GM18951 (cell line): ENCODE data around the gene IRX4.
"Not testable (repeated sequence)": the region's sequence is repeated elsewhere in the genome, so short reads cannot be mapped to it uniquely, and the experiment has no call there.

ENCODE experiments used
- POLR2A ChIP-seq: IDR thresholded peaks from 4 replicates; pipeline ENCODE4 v1.6.1; 2011; ENCODE audit warnings: mild to moderate bottlenecking; ENCODE audit not compliant: insufficient read length, insufficient read depth; ENCODE audit errors: extremely low read depth
- in situ Hi-C: fragments of 300-500 bp; cut with MboI; formaldehyde crosslinking; loops from one replicate; pipeline ENCODE4 v1.12.0; 2022; ENCODE audit warnings: low sequenced_read_pairs, mixed read lengths, inconsistent platforms; ENCODE audit not compliant: unreplicated experiment

Gene IRX4

DNA sequence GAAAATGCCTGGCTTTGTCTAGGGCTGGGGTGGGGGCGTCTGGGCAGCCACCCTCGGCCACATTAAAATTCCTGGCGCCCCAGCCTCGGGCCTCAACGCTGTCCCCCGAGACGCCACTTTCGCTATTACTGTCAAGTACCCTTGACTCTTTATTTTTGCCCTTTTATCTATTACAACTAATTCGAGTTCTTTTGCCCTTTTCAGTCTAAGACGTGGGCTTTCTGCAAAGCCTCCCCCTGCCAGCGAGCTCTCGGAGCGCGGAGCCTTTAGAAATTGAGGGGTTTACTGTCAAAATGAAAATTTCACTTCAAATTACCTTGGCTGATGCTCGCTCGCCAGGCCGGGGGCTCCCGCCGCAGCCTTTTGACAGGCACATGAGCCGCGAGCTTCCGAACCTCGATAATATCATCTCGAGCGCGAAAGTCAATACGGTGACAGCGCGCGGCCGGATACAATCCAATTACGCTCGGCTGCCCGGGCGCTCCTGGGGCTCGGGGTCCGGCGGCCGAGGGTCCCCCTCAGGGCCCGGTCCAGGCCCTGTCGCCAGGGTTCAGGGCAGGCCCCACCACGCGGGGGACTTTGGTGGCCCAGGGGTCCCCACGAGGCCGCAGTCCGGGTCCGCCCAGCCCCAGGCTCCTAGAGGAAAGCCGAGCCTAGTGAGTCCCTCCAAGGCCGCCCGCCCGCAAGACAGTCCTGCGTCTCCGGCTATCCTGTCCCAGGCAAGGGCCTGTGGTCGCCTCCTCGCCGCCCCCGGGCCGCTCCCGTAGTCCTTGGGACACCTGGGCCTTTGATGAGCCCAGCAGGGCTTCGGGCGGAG, 6.7 kb downstream of the IRX4 start:
- TF ChIP-seq POLR2A, result no peak
- in situ Hi-C loops, result no loop called here

DNA sequence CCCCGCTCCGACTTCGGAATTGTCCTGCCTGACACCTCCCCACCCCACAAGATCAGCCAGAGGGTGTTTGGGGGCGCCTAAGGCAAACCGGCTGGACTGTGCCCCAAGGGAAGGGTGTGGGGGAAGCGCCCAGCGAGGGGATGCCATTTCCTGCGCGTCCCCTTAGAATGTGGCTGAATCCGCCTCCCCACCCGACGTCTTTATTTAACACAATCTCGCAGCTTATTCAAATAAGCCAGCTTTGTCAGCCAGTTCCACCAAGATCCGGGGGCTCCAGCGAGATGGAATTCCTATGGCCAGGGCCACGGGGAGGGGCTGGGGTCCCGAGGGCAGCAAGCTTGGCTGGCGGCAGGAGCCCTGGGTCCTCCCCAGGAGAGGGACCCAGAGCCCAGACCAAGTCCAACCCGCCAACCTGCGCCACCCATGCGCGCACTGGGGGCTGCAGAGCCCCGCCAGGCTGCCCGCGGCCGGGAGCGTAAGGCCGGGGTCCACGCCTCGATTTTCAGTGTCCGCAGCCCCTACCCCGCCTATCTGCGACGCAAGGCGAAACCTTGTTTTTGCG, 7.4 kb downstream of the IRX4 start:
- in situ Hi-C loops, result no loop called here
- no peak for TF ChIP-seq POLR2A

DNA sequence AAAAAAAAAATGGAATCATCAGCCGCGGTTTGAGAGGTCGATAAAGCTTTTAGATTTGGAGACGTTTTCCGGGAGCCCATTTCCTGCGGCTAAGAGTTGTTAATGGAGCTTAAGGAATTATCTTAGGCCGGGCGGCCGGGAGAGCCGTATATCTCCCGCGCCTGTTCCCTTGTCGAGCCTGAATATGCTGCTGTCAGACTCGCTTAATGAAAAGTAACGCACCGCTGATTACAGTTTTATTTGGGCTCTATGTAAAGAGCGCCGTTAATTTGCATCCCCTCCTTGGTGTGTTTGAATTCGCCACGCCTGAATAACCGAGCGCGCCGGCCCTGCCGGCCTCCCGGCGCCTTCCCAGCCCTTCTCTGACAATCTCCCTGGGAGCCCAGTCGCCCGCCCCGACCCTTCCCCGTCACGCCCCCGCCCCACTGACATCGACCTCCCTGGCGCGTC, 7.9 kb downstream of the IRX4 start:
- in situ Hi-C loops, result no loop called here
- no peak for TF ChIP-seq POLR2A

DNA sequence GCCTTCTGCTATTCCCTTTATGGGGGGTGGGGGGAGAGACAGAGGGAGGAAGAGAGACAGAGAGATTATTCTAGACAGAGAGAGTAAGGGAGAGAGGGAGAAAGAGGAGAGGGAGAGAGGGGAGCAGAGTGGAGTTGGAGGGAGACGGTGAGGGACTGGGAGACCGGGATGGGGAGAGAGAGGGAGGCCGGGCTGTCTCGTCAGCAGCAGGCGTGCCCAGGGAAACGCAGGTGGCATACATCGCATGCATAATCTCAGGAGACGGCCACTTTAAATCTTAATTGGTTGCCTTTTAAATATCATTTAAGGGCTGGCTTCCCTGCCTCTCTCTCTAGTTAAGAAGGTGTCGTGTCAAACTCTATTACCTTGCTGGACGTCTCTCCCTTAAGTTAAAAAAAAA, 8.4 kb downstream of the IRX4 start:
- in situ Hi-C loops, result no loop called here
- TF ChIP-seq POLR2A, result no peak

DNA sequence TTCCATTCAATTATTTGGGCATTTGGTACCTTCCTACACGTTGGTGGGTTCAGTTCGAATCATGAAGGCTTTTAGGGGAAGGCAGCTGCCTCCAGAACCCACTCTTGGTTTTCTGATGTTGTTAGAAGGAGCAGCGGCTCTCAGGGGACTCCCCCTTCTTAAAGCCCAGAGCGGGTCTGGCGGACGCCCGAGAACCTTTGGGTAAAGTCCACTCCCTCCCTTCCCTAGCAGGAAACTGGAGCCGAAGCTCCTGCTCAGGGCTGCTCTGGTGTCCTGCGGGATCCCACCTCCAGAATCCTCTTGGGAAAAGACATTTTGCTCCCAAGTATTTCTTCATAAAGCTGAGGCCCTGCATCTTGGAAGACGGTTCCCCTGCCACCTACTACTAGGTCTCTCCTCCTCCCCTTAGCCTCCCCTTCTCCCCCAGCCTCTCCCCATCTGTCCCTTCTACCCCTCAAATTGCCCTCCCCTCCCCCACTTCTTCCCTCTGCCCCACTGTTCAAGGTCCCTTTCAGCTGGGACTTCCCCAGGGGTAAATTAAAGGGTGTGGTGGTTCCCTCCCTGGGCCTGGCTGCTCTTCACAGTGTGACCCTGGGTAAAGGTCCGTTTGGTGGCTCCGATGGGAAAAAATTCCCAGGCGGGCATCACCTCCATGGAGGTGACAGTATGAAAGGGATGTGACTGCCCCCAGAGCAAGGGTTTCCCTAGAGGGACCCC, 9.3 kb downstream of the IRX4 start:
- in situ Hi-C loops, result no loop called here
- no peak for TF ChIP-seq POLR2A

DNA sequence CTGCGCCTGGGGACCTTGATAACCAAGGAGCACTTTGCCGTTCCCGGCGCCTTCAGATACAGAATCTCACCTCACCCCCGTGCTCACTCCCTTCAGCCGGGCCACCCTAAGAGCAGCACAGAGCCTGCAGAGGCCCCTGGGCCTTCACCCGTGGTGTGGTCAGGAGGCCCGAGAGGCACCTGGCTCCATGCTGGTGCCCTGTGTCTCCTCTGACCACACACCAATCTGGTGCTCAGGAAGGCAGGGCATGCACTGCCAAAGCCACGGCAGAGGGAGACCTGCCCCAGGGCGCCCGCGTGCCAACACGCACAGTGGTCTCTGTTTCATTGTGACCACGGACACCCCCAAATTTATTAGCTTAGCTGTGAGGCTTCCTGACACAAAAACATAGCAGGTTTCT, 11.3 kb downstream of the IRX4 start:
- no peak for TF ChIP-seq POLR2A
- in situ Hi-C loops, result no loop called here

DNA sequence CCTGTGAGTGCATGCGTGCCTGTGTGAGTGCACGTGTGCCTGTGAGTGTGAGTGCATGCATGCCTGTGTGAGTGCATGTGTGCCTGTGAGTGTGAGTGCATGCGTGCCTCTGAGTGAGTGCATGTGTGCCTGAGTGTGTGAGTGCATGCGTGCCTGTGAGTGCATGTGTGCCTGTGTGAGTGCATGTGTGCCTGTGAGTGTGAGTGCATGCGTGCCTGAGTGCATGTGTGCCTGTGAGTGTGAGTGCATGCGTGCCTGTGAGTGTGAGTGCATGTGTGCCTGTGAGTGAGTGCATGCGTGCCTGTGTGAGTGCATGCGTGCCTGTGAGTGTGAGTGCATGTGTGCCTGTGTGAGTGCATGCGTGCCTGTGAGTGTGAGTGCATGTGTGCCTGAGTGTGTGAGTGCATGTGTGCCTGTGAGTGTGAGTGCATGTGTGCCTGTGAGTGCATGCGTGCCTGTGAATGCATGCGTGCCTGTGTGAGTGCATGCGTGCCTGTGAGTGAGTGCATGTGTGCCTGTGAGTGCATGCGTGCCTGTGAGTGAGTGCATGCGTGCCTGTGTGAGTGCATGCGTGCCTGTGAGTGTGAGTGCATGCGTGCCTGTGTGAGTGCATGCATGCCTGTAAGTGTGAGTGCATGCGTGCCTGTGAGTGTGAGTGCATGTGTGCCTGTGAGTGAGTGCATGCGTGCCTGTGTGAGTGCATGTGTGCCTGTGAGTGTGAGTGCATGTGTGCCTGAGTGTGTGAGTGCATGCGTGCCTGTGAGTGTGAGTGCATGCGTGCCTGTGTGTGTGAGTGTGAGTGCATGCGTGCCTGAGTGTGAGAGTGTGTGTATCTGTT, 12.1 kb downstream of the IRX4 start:
- in situ Hi-C loops, result not testable (repeated sequence)

DNA sequence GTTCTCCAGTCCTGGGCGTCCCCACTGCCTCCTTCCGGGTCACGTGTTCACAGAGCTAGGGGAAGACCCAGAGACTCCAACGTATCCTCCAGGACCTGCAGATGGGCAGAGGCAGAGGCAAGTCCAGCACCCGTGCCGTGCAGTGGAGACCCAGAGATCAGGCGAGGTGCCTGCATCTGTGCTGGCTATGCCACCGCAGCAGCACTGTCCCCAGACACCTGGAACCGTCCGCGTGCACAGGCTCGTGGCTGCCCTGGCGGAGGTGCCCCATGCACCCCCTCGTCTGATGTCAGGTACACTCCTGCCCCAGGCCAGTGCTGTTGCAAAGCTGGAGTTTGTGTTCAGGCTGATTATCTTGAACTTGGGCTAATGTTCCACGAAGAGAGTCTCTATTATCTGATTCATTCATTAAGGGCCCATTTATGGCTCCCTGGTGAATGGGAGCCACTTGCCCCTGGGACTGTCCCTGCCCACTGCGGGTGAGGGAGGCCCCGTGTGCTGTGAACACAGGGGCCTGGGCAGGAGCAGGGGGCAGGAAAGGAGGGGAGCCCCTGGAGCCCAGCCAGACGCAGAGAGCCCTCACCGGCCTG, 13.7 kb downstream of the IRX4 start:
- TF ChIP-seq POLR2A, result no peak
- in situ Hi-C loops, result no loop called here

DNA sequence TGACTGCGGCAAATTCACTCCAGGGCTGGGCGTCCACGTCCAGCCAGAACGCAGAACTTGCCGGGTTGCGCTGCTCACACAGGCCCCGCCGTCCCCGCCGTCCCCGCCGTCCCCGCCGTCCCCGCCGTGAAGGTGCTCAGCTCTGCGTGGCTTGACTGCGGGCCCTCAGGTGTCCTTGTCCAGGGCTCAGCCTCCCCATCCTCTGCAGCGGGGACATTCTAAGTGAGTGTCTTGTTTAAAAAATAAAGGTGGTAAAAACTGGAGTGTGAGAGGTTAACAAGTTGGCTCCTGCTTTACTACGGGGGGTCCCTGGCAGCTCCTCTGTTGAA, 14.9 kb downstream of the IRX4 start:
- TF ChIP-seq POLR2A, result no peak
- in situ Hi-C loops, result no loop called here

DNA sequence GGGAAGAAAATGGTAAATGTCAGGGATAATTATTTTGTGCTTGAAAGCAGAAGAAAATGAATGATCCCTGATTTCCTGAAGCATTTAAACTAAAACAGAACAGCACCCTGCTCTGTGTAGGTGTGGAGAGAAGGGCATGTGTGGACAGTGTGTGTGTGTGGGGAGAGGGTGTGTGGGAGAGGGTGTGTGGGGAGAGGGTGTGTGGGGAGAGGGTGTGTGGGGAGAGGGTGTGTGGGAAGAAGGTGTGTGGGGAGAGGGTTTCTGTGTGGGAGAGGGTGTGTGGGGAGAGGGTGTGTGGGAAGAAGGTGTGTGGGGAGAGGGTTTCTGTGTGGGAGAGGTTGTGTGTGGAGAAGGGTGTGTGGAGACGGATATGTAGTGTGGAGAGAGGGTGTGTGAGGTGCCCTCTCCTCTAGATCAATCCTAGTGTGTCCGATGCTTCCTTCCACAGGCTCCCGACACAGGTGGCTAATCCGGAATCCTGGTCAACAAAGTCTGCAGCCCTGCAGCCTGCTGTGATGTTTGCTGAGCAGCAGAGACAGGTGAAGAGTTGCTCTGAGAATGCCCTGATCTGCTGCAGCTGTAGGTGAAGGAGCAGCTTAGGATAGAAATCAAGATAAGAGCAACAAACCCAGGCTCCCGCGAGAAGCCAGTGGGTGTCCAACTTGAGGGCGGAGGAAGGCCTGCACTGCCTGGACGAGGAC, 15.5 kb downstream of the IRX4 start:
- in situ Hi-C loops, result no loop called here
- TF ChIP-seq POLR2A, result no peak

DNA sequence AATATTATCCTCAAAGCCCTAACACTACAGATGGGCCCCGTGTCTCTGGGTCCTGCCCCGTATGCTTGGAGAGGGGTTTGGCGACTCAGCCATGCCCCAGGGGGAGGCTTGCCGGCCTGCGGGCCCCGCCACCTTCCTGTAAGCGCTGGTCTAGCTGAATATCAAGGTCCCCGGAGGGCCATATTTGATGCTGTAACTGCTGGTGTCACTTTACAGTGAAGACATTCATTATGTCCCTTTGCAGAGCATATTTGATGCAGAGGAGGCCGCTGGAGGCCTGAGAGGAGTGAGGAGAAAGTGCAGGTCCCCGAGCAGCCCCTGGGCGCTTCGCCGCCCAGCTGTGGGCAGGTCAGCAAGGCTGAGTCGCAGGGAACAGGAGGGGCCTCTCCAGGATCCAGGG, 16.8 kb downstream of the IRX4 start:
- no peak for TF ChIP-seq POLR2A
- in situ Hi-C loops, result no loop called here

DNA sequence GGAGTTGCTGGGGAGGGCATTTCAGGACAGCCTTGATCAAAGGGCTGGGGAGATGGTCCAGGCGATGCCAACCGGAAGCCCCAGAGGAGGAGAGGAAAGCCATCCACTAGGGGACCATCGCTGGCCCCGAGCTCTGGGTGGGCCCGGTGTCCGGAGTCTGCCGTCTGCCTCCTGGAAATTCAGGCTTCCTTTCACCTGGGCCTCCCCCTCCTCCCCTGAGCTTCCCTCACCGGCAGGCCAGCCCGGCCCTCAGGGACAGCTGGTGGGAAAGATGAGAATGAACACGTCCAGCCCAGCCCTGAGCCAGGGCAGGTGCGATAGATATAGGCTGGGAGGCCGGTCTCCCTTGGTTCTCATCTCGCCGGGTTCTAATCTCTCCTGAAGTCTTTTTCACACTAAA, 17.2 kb downstream of the IRX4 start:
- in situ Hi-C loops, result no loop called here
- no peak for TF ChIP-seq POLR2A
